Fibroblast of the conjunctiva (primary cell): ENCODE data around the gene XPO6.

Experiments used
- DNase-seq: peaks from one replicate; pipeline ENCODE4 v3.0.0-alpha.2; 2010; ENCODE audit warnings: low read depth

The XPO6 gene

GRCh38 chr16:28110074-28110473 is 101.7 kb downstream of the XPO6 start:
- DNase-seq: no peak

- DNase-seq: no peak
These were observed 103.0 kb downstream of the XPO6 start for GRCh38 chr16:28108590-28109247.

- no peak for DNase-seq
These were observed 104.5 kb downstream of the XPO6 start for GRCh38 chr16:28107232-28107631.

- no peak for DNase-seq
These were observed 105.1 kb downstream of the XPO6 start for GRCh38 chr16:28106467-28107215.

GRCh38 chr16:28105954-28106353 is 105.8 kb downstream of the XPO6 start:
- no peak for DNase-seq

GRCh38 chr16:28105297-28105696 is 106.5 kb downstream of the XPO6 start:
- DNase-seq: no peak

GRCh38 chr16:28104404-28104803 is 107.4 kb downstream of the XPO6 start:
- DNase-seq: no peak

GRCh38 chr16:28103516-28104170 is 108.1 kb downstream of the XPO6 start:
- DNase-seq: no peak

GRCh38 chr16:28101533-28101890 is 110.3 kb downstream of the XPO6 start:
- no peak for DNase-seq

GRCh38 chr16:28100810-28101532 is 110.8 kb downstream of the XPO6 start:
- no peak for DNase-seq

- DNase-seq: no peak
These were observed 112.5 kb downstream of the XPO6 start for GRCh38 chr16:28098959-28099945.

- no peak for DNase-seq
These were observed 113.4 kb downstream of the XPO6 start for GRCh38 chr16:28098171-28098958.

GRCh38 chr16:28096983-28097899 is 114.5 kb downstream of the XPO6 start:
- no peak for DNase-seq

- no peak for DNase-seq
These were observed 118.4 kb downstream of the XPO6 start for GRCh38 chr16:28093385-28093725.

GRCh38 chr16:28092721-28093384 is 118.9 kb downstream of the XPO6 start:
- DNase-seq: no peak

- DNase-seq: no peak
These were observed 120.1 kb downstream of the XPO6 start for GRCh38 chr16:28091656-28092055.

GRCh38 chr16:28090646-28091377 is 121.0 kb downstream of the XPO6 start:
- DNase-seq: no peak

GRCh38 chr16:28089992-28090365 is 121.8 kb downstream of the XPO6 start:
- no peak for DNase-seq
